ENCODE data around the gene PHACTR1.

The PHACTR1 gene

DNA sequence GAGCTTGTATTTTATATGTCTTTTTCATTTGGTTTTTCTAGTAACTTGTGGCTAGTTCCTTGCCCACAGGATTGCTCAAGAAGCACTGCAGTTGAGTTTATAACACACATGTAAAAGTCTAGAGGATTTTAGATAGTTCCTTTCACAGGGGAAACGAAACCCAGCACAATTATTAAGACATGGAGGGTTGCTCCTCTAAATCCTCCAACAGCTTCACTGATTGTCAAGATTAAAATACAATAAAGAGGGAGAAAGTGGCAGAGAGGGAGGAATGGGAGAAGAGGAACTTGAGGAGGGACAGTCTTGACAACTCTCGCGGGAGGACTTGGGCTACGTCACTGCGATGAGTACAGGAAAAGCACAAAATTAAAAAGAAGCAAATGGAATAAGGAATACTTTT is 621.5 kb downstream of the PHACTR1 start:
- no peak for DNase-seq
